Measurements from ENCODE around the gene PTER.

DNA sequence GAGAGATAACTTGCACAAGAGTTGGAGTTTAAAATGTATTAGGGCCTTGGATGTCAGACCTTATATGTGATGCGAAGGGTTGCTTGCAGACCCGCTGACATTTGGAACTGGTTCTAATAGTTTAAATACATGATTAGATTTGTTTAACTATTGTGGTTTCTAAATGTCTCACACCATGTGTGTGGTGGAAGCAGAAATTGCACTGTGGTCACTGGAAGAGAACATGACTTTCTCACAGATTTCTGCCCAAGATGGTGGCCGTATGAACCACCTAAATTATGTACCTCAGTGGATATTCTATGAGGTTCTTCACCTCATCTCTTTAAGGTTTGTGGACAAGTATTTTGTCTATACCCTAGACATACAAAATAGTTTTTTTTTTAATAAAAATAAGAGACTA is 93.0 kb downstream of the PTER start:
- TF ChIP-seq, protein P1, sequence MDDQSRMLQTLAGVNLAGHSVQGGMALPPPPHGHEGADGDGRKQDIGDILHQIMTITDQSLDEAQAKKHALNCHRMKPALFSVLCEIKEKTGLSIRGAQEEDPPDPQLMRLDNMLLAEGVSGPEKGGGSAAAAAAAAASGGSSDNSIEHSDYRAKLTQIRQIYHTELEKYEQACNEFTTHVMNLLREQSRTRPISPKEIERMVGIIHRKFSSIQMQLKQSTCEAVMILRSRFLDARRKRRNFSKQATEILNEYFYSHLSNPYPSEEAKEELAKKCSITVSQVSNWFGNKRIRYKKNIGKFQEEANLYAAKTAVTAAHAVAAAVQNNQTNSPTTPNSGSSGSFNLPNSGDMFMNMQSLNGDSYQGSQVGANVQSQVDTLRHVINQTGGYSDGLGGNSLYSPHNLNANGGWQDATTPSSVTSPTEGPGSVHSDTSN (CRISPR knock-in tag; IDR thresholded peaks at IDR 0.05; ENCODE audit: borderline replicate concordance), result no peak
- TF ChIP-seq, protein P2, sequence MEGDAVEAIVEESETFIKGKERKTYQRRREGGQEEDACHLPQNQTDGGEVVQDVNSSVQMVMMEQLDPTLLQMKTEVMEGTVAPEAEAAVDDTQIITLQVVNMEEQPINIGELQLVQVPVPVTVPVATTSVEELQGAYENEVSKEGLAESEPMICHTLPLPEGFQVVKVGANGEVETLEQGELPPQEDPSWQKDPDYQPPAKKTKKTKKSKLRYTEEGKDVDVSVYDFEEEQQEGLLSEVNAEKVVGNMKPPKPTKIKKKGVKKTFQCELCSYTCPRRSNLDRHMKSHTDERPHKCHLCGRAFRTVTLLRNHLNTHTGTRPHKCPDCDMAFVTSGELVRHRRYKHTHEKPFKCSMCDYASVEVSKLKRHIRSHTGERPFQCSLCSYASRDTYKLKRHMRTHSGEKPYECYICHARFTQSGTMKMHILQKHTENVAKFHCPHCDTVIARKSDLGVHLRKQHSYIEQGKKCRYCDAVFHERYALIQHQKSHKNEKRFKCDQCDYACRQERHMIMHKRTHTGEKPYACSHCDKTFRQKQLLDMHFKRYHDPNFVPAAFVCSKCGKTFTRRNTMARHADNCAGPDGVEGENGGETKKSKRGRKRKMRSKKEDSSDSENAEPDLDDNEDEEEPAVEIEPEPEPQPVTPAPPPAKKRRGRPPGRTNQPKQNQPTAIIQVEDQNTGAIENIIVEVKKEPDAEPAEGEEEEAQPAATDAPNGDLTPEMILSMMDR (CRISPR knock-in tag; IDR thresholded peaks at IDR 0.05), result no peak
- TF ChIP-seq, protein P3, sequence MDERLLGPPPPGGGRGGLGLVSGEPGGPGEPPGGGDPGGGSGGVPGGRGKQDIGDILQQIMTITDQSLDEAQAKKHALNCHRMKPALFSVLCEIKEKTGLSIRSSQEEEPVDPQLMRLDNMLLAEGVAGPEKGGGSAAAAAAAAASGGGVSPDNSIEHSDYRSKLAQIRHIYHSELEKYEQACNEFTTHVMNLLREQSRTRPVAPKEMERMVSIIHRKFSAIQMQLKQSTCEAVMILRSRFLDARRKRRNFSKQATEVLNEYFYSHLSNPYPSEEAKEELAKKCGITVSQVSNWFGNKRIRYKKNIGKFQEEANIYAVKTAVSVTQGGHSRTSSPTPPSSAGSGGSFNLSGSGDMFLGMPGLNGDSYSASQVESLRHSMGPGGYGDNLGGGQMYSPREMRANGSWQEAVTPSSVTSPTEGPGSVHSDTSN (CRISPR knock-in tag; IDR thresholded peaks at IDR 0.05), result no peak
- TF ChIP-seq, protein P4, sequence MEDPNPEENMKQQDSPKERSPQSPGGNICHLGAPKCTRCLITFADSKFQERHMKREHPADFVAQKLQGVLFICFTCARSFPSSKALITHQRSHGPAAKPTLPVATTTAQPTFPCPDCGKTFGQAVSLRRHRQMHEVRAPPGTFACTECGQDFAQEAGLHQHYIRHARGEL (CRISPR knock-in tag; IDR thresholded peaks at IDR 0.05), result no peak
